ENCODE data around the gene CFLAR. TPM values are rescaled to one million over a fixed set of nuclear protein-coding genes. Genes with fewer than 3 reads are reported as not detected.
A peak's percentile ranks its signal among the peaks of the same experiment; 100 is the strongest.

Gene CFLAR
- total RNA-seq, 1 experiment from 2014 or later = 21.5 TPM

- H3K4me1 Mint-ChIP-seq = peaks cover 13% of the 10 kb centered on the region
- peak overlapping the region; percentile 91 for H3K27ac Mint-ChIP-seq
- TF ChIP-seq MLX (CRISPR knock-in tag; IDR thresholded peaks at IDR 0.05) (no peak), ZNF423 (CRISPR knock-in tag; IDR thresholded peaks at IDR 0.05) (no peak), SP1 (CRISPR knock-in tag; conservative IDR thresholded peaks at IDR 0.05) (no peak), PRDM15 (CRISPR knock-in tag; IDR thresholded peaks at IDR 0.05) (no peak), ELF4 (CRISPR knock-in tag; IDR thresholded peaks at IDR 0.05; ENCODE audit: low read depth) (no peak), FOXK1 (CRISPR knock-in tag; IDR thresholded peaks at IDR 0.05) (no peak)
- ChIA-PET CTCF (interaction anchor here (0.5 to 2.2 kb wide), 43 partner anchors 11 to 331 kb away, joined by 3 to 42 read pairs (median 5); partner anchors contain the start of genes CASP10, HYCC2, NDUFB3 and ORC2), POLR2A (interaction anchor here (0.6 to 1.8 kb wide), 4 partner anchors 41 to 293 kb away, joined by 3 to 6 read pairs (median 4); partner anchors contain the start of gene CLK1)
- no peaks in the 10 kb centered on the region for H3K36me3 Mint-ChIP-seq
- no peak overlapping the region for H3K4me3 Mint-ChIP-seq
- ATAC-seq (no peak), DNase-seq (ENCODE audit: low spot score) (no peak)
- no peaks in the 10 kb centered on the region for H3K27me3 Mint-ChIP-seq (ENCODE audit: low read depth)
- no peaks in the 10 kb centered on the region for H3K9me3 Mint-ChIP-seq
These were observed 41.7 kb downstream of the CFLAR start for GRCh38 chr2:201157694-201158093.

GRCh38 chr2:201158111-201158929 is 42.4 kb downstream of the CFLAR start:
- Mint-ChIP-seq H3K4me3 (no peak overlapping the region), H3K27ac (peak overlapping the region; percentile 91), H3K27me3 (ENCODE audit: low read depth) (no peaks in the 10 kb centered on the region), H3K9me3 (no peaks in the 10 kb centered on the region), H3K36me3 (no peaks in the 10 kb centered on the region), H3K4me1 (peaks cover 13% of the 10 kb centered on the region)
- no peak for TF ChIP-seq HMGA2 (CRISPR knock-in tag; IDR thresholded peaks at IDR 0.05)
- no peak for TF ChIP-seq ZNF425 (CRISPR knock-in tag; conservative IDR thresholded peaks at IDR 0.05)
- TF ChIP-seq TEAD1 (CRISPR knock-in tag; IDR thresholded peaks at IDR 0.05) = no peak
- peak; percentile 7; the same call in 1 of the 2 replicates for TF ChIP-seq CTCF (IDR thresholded peaks at IDR 0.05)
- peak; percentile 80 for TF ChIP-seq USF1 (CRISPR knock-in tag; IDR thresholded peaks at IDR 0.05)
- TF ChIP-seq USF2 (CRISPR knock-in tag; IDR thresholded peaks at IDR 0.05) = peak; percentile 87
- ATAC-seq (peak; percentile 92), DNase-seq (ENCODE audit: low spot score) (peak; percentile 51)
- ChIA-PET POLR2A (interaction anchor here (0.6 to 1.8 kb wide), 5 partner anchors 41 to 294 kb away, joined by 3 to 6 read pairs (median 3); partner anchors contain the start of gene CLK1), CTCF (interaction anchor here (0.5 to 2.2 kb wide), 44 partner anchors 11 to 332 kb away, joined by 3 to 42 read pairs (median 5); partner anchors contain the start of genes CASP10, HYCC2, NDUFB3 and ORC2)

Data from WTC11 (cell line).